HG03280 (cell line): ENCODE data around the gene SHROOM3.
"Not testable (repeated sequence)": the region's sequence is repeated elsewhere in the genome, so short reads cannot be mapped to it uniquely, and the experiment has no call there.

Experiments used
- ATAC-seq: cut with Tn5 transposase; IDR thresholded peaks from one replicate; pipeline ENCODE4 v1.9.1; 2021; ENCODE audit warnings: mild to moderate bottlenecking, moderate library complexity; ENCODE audit not compliant: unreplicated experiment

SHROOM3 gene

DNA sequence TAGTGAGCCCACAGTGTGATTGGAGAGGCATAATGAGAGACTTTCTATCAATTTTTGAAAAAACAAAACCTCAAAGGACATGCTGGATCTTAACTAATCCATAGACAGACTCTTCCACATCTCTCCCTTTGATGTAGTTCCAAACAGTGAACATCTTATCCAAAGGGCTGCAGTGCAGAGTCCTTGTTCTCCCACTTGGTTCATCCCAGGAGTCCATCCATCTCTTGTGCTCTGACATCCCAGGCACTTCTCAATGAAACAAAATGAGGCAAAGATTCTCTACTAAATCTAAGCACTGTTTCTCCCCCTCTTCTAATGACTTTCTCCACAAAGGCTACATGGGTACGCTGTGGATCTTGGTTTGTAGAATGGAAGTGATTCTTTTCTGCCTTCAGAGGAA, 8.3 kb downstream of the SHROOM3 start:
- no peak for ATAC-seq

DNA sequence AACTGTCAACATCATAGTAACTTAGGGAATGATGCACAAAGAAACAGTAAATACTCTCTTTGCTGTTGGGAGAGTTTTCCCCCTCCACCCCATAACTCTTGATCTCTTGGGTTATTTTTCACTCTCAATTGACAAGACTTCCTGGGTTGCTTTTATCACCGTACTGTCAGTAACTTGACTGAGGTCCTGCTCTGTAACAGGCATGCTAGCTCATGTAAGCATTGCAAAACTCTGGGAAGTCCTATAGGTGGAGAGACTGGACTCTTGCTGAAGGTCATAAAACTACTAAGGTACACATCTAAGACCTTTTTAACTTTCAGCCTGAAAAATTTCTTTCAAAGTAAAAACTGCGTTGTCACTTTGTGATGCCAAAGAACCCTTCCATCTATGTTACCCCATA, 10.9 kb downstream of the SHROOM3 start:
- ATAC-seq: no peak

DNA sequence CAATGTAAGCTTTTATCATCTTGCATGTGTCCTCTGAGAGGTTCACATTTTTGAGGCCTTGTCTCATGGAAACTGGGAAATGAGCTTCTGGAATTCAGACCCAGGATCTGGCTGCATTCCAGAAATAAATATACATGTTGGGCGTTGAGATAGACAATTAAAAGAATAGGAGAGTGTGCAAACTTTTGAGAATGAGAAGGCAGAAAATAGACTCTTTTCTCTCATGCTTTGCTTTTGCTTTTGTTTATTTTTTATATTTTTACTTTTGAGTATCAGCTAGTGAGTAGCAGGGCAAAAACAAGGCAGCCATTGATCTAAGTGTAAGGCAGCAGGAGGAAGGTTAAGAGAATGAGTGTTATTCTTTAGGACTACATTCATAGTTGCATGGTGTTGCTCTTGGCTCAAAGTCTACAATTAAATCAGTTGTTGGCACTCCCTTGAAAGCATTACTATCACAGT, 12.4 kb downstream of the SHROOM3 start:
- no peak for ATAC-seq

DNA sequence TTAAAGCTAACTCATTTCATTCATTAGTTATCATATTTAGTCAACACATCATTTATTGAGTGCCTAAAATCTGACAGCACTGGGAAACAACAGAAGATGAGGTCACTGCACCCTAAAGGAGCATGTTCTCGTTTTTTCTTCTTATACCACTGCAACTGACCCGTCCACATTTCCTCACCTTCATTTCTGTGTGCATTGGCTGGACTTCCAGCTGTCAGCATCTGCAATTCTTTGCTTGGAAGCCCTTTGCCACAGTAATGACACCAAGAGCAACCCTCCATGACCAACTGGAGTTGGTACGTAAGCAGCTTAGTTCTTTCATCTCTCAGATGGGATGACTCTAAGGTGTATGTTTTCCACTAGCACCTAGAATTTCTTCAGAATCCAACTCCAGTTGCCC, 13.2 kb downstream of the SHROOM3 start:
- ATAC-seq: no peak

DNA sequence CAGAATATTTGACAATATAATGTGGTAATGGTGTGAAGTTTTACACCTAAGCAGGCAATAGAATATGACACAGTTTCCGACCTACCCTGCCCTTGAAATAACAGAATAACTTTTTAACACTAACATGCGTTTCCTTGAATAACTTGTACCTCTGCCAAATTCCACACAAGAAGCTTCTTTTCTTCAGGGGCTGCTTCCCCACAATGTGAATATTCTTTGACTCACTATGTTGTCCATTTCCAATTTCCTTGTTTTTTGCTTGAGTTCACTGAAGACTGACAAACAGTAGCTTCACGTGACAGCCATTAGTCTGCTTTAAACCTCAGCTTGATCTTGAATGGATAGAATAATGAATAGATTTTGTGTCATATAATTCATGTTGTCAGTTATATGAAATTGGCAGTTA, 14.3 kb downstream of the SHROOM3 start:
- no peak for ATAC-seq

DNA sequence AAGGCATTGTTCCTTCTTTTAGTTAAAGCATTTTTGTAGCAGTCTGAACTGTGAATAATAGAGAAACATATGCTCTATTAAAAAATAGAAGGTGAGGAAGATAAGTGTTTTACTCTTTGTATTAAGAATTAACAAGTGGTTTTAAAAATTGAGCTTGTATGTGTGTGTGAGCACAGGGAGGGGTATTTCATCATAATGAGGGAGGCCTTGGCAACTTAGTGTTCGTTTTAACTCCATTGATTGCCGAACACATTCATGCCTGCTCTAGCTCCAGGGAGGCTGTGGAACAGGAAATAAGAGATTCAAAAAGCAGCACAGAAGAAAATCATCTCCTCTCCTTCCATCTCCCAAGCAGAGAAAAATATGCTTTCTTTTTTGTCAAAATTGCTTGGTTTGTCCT, 14.8 kb downstream of the SHROOM3 start:
- no peak for ATAC-seq

DNA sequence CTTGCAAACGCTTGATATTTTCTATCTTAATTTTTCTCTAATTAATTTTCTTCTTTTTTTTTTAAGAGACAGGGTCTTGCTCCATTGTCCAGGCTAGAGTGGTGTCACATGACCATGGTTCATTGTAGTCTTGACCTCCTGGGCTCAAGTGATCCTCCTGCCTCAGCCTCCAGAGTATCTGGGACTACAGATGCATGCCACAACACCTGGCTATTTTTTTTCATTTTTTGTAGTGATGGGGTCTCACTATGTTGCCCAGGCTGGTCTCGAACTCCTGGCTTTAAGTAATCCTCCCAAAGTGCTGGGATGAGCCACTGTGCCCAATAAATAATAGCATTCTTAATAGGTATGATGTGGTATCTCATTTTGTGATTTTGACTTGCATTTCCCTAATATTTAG, 18.2 kb downstream of the SHROOM3 start:
- ATAC-seq: no peak

DNA sequence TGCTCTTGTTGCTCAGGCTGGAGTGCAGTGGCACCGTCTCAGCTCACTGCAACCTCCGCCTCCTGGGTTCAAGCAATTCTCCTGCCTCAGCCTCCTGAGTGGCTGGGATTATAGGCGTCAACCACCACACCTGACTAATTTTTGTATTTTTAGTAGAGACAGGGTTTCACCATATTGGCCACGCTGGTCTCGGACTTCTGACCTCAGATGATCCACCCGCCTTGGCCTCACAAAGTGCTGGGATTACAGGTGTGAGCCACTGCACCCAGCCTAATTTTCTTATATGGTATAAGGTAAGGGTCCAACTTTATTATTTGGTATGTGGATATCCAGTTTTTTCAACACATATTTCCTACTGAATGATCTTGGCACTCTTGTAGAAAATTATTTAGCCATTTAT, 19.0 kb downstream of the SHROOM3 start:
- ATAC-seq: not testable (repeated sequence)

DNA sequence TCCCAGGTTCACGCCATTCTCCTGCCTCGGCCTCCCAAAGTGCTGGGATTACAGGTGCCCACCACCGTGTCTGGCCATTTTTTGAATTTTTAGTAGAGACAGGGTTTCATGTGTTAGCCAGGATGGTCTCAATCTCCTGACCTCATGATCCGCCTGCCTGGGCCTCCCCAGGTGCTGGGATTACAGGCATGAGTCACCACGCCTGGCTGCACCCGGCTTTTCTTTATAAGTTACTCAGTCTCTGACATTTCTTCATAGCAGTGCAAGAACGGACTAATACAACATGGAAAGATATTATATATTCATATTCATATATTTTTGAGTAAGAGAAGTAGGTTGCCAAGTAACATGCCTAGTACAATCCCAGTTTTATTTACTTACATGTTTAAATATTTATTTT, 22.9 kb downstream of the SHROOM3 start:
- no peak for ATAC-seq

DNA sequence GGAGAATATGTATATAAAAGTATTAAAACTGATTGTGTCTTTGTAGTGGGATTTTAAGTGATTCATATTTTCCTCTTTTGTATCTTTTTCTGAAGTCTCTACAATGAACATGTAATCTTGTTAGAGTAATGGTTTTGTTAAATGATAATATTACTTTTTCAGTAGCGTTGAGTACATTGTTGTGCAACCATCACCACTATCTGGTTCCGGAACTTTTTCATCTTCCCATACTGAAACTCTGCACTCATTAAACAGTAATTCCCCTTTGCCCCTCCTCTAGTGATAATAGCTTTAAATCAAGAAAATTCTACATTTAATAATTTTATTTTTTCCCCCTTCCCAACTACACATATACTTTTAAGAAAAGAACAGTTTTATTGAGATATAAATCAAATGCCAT, 23.3 kb downstream of the SHROOM3 start:
- no peak for ATAC-seq

DNA sequence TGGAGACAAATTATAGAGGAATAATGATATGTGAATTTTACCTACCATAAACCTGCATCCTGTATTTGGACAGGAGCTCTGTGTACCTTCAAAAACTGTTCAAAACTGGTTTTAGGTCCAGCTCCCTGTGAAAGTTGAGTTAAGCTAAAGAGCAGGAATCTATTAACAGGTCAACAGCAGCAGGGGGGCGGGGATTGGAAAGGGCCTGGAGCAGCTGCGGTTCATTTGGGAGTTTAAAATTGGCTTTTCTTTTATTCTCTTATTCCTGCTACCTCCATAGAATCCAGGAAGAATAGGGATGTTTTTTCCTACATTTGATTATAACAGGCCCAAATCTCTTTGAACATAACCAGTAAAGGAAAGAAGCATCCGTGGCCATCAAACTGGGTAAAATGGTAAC, 23.8 kb downstream of the SHROOM3 start:
- ATAC-seq: no peak

DNA sequence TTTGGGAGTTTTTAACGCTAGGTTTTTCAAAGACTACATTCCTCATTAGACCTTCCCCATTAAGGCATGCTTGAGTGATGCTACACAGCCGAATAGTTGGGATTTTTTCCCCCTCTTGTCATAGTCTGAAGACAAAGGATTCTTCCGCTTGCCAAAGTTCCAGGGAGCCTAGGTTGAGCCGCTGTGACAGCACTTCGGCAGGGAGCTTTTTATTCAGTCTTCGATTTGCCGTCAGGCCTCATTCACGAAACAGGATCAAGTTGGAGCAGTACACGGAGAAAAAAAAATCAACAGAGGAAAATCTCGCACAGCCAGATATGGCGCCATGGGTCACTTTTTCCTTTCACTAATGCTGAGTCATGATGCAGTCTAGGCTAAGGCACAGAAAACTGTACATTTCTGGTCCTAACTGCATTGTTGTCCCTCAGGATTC, 24.3 kb downstream of the SHROOM3 start:
- ATAC-seq: no peak

DNA sequence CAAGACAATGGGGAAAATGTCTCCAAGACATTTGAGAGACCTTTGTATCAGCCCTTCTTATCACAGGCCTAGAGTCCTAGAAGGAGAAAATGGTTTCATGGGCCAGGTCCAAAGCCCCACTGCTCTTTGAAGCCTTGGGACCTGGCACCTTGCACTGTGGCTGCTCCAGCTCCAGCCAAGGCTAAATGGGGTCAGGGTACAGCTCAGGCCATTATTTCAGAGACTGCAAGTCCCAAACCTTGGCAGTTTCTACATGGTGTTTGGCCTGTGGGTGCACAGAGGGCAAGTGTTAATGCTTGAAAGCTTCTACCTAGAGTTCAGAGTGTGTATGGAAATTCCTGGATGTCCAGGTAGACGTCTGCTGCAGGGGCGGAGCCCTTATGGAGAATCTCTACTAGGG, 28.5 kb downstream of the SHROOM3 start:
- no peak for ATAC-seq

DNA sequence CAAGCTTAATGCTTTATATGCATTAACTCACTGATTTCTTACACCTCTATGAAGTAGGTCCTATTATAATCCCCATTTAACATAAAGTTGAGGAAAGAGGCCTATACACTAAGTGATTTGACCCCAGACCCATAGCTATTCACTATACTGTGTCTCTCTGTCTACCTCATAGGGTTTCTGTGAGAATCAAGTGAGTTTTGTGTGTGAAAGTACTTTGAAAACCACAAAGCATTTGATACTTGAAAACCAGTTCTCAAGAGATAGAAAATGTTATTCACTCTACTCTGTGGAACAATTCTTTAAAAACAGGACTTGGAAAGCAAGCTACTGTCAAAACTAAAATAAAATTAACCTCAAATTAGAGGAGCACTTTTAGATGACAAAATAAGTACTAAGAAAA, 35.0 kb downstream of the SHROOM3 start:
- ATAC-seq: no peak

DNA sequence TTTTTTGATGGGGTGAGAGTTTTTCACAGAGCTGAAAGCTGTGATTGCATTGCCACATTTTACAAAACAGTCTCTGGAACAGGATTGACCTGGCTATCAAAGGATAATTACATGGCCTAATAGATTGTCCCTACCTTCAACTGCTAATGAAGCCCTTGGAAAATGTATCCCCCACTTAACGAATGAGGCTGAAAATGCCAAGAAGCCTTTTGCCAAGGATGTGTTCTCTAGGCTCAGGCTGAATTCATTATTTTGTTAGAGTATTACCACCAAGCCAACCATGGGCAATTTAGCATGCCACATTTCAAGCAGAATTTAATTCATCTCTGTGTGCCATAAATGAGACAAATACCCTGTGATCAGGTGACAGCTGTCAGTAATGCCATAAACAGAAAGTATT, 35.5 kb downstream of the SHROOM3 start:
- no peak for ATAC-seq

DNA sequence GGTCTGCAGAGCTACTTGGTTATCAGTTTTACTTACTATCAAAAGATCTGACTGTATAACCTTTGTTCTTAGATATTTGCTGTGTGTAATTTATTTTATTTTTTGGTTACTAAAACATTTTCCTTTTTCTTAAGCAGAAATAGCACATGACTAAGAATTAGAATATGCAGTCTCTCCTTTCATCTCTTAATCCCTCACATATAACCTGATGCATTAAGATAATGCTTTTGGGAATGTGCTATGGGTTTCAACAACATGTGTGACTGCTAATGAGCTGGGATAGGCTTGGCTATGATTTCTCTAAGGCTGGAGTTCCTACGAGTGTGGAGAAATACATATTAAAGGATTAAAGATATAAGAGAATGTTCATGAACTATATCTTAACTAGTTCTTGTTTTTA, 41.5 kb downstream of the SHROOM3 start:
- no peak for ATAC-seq

DNA sequence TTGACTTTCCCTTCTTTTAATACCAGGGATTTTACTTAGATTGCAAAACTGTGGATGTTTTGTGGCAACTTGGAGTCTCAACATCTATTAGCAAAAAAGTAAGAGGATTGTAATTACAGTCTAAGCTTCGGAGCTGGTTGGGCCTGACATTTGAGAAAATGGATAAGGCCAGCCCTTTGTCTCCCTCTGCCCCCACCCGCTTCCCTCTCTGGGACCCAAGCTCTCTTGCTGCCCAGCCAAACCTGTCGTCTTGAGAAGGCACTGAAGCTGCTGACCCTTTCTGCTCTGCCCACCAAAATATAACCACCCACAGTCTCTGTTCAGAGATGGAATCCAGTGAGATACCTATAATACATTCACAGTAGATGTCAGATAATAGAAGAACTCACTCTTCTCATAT, 49.6 kb downstream of the SHROOM3 start:
- no peak for ATAC-seq

DNA sequence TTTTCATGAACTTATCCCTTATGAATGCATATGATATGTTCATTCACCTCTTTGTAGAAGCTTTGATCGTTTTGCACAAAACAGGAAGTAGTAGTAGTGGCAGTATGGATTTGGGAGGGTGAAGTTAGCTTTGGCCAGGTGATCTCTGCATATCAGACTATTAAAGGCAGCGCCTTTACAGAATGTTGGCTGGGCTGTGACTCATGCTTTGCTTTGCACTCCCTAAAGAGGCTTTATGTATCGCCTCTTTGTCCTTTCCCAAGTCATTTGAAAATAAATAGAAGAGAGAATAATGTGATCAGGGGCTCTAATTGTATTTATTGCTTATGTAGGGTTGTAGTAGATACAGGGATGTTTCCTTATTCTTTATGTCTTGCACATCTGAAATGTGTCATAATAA, 50.4 kb downstream of the SHROOM3 start:
- ATAC-seq: no peak

DNA sequence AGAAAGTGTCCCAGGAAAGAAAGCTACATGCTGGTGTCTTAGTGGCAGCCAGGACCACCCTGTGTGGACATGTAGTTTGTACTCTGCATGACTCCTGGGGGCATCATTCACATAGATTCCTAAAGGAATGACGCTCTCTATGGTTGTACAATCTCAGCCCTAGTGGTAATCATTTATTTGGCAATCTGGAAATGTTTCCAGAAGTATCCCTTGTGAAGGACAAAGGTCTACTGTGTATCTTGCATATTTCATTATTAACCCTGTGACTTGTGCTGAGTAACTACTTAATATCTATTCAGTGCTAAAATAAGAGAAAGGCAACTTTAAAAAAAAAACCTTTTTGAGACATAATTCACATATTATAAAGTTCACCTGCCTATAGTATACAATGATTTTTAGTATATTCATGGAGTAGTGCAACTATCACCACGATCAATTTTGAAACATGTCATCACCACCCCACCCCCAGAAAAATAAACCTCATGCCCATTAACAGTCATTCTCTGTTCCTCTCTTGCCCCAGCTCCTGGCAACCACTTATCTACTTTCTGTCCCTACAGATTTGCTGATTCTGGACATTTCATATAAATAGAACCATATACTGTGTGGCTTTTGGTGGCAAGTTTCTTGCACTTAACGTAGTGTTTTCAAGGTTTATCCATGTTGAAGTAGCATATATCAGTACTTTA, 51.7 kb downstream of the SHROOM3 start:
- ATAC-seq: no peak

DNA sequence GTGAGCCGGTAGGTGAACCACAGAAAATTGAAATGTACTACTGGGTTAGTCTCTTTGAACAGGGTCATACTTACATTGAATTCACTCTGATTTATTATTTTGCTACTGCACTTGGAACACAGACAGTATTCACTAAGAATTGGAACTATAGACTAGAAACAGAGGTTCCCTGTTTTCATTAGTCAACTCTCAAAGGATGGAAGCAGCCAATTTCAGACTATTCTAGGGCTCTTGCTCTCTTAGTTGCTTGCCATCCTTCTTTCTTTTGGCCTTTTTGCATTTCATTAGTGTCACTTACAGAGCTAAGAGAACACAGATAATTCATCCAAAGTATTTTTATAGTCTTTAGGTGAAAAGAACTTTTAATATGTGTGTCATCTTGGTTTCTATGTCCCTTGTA, 52.6 kb downstream of the SHROOM3 start:
- ATAC-seq: no peak

DNA sequence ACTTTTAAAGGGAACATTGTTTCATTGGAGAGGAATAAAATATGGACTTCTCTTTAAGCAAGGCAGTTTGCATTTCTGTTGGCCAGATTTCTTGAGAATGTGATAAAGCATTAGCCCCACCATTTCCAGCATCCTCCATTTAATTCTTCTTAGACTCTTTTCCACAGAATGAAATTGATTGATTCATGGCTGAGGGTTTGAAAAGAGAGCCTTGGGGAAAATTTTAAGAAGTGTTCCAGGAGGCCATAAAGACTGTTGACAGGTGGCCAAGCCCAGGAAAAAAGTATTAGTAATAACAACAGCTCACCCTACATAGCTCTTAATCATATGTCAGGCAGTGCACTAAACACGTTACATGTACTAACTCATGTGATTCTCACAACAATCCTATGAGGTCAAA, 53.4 kb downstream of the SHROOM3 start:
- no peak for ATAC-seq

DNA sequence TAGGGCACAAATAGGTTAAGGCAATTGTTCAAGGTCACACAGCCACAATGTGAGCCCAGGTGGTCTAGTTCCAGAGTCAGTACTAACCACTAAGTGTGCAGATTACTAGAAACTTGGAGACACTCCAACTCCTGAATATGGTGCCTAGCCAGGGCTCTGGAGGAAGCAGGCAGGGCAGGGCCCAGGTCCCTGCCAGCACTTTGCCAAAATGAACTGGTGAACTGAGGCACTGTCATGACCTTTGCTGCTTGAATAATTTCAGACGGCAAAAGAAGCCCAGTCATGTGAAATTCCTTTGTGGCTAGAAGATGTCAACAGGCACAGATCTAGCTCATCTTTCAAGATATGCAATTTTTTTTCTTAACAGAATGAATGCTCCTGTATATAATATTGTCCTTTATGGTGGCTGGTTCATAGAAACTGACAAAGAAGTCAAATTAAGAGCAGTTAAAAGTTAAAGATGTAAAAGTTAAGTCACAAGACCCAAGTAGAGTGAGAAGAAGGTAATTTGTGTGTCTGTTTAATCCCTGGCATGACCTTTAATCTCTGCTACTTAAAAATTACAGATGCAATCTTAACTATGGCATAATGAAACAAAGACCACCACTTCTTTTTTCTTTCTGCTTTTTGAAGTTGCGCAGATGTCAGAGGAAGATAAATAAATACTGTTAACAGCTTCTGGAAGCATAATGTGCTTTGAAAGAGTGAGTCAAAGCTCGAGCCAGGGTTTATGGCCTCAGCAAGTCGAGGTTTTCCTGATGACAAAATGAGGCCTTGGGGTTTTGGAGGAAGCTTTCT, 54.1 kb downstream of the SHROOM3 start:
- no peak for ATAC-seq
